ENCODE data around the gene TMEM163. TPM values are rescaled to one million over a fixed set of nuclear protein-coding genes. Genes with fewer than 3 reads are reported as not detected.
"Not testable (repeated sequence)": the region's sequence is repeated elsewhere in the genome, so short reads cannot be mapped to it uniquely, and the experiment has no call there.

Gene TMEM163
- total RNA-seq (2014; rRNA removed): 0.06 TPM in 2 replicates
- polyA plus RNA-seq (2012): 0.06 TPM

DNA sequence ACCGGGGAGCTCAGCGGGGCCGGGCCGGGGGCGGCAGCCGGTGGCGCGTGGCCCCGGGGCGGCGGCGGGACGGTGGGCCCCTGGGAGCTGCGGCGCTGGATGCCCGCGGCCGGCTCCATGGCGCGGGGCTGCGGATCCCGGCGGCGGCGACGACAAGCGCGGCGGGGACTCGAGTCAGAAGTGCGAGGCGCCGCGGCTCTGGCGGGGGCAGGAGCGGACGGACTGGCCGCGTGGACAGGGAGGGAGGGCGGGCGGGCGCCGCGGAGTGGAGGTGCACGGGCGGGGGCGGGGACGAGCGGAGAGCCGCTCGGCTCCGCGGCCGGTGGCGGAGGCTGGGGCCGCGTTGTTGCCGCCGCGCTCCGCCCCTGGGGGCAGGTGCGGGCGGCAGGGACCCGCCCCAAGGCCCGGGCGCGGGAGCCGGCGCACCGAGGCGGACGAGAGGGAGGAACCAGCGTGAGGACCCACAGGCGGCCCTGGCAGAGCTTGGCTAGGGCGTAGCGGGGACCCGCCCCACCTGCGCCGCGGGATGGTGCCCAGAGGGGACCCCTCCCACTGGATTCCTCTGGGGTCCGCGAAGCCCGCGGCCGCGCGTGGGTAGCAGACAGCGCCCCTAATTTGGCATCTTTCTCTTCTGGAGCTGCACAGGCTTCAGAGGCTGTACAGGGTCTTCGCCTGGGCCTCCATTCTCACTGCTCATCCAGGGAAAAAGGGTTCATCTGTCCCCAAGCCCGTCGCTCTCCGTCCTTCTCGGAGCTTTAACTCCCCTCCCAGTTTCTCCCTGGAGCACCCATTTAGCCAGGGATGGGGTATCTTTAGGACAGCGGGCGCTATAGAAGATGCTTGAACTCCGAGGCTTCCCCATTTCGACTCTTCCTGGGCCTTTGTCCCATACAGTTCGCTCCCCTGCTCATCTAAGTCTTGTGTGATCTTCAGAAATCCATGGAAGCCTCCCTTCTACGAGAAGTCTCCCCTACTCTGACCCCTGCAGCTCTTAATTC lies at the start of gene TMEM163:
Gene TMEM163, minus strand, starts transcription at position 184 of the 998 bp plus-strand sequence.
- DNase-seq (ENCODE audit: low read depth): no peak

DNA sequence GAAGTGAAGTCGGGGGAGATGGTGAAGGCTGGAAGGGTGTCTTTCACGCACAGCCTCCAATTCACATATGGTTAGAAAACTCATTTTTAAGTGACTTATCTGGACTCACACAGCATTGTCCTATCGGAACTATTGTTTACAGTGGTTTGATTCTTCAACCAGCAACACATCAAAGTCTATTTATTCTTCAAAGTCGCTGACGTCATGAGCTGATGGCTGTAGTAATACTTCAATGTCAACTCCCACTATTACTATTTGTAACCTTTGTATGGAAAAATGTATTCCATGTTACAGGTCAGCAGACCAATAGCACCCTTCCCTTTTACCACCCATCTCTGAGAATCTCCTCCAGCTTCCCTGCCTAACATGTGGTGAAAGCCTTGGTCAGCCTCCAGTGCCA lies 47.8 kb upstream of the TMEM163 start:
- no peak for DNase-seq (ENCODE audit: low read depth)

DNA sequence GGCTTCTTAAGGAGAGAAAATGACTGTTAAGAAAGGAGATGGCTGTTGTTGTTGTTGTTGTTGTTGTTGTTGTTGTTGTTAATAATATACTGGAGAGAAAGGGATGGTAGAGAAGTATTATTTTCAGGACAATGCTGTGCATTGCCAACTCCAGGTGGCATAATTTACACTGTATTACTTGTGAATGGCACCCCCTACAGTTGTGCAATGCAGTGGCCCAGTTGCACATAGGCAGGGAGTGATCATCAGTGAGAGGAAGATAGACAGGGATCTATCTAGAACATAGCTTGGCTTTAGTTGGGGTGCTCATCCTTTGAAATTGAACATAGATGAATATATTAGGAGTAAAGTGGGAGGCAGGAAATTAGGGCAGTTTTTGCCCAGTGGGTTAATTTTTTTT lies 47.2 kb upstream of the TMEM163 start:
- DNase-seq (ENCODE audit: low read depth): no peak

DNA sequence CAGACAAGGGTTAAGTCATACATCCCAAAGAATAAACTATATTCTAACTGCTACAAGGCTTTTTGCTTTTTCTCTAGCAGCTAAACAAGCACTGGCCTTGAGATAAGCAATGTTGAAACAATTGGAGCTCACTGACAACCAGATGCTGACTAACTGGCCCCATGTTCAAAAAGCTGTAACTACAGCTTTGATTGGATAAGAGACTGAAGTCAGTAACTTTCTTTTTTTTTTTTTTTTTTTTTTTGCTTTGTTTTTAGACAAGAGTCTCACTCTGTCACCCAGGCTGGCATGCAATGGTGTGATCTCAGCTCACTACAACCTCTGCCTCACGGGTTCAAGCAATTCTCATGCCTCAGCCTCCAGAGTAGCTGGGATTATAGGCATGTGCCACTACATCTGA lies 45.4 kb upstream of the TMEM163 start:
- DNase-seq (ENCODE audit: low read depth): no peak

DNA sequence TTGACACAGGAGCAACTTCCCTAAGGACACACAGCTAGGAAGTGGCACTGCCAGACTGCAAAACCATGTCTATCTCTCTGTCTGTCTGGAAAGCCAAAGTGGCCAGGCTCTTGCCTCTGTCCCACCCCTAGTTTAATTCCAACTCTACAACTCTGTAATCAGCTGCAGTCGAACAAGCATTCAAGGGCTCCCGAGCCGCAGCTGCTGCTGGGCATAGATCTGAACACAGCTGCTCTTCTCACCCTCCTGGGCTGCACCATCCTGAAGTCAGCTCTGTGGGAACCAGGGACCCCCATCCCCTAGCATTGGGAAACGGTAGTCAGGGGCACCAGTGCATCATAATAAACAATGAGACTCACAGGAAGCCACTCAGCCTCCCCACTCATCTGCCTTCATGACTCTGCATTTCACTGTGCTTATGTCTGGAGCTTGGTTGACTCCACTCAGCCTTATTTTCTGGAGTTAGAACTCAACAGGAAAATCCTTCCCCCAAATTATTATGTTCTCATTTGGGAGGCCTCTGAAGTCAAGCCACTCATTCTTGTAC lies 44.4 kb upstream of the TMEM163 start:
- no peak for DNase-seq (ENCODE audit: low read depth)

DNA sequence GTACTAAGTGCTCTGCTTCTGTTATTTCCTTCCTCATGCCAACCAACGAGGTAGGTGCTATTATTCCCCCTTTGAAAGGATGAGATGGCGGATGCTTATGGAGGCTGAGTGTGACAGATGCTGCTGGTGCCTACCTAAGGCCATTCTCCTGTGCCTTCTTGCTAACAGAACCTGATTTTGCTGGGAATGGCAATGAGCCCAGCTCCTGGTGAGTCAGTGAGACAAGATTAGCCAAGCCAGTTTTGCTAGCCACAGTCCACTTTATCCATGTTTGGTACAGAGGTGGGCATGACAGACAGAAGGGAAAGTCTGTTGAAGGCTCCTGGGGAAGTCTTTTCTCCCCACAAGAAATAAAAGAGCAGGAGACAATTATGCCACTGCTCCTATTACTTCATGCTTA lies 43.7 kb upstream of the TMEM163 start:
- DNase-seq (ENCODE audit: low read depth): peak; percentile 31

DNA sequence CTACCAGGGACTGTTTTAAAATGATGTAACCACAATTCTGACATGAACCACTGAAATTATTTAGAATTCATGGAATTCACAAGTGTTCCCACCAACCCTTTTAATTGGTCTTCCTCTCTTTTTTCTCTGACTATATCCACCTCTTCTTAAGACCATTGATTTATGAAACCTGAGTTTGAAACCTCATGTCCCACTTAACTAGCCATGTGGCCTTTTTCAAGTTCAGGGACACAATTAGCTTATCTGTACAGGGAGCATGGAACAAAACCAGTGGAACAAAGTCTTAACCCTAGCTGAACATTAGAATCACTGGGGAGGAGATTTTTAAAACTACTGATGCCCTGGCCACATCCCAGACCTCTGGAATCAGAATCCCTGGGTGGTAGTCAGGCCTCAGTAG lies 41.6 kb upstream of the TMEM163 start:
- DNase-seq (ENCODE audit: low read depth): no peak

DNA sequence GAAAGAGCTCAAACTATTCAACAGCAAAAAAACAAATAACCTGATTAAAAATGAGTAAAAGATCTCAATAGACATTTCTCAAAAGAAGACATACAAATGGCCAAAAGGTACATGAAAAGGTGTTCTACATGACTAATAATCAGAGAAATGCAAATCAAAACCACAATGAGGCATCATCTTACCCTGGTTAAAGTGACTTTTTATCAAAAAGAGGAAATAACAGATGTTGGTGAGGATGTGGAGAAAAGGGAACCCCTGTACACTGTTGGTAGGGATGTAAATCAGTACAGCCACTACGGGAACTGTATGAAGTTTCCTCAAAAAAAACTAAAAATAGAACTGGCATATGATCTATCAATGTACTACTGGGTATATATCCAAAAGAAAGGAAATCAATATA lies 39.8 kb upstream of the TMEM163 start:
- DNase-seq (ENCODE audit: low read depth): no peak

DNA sequence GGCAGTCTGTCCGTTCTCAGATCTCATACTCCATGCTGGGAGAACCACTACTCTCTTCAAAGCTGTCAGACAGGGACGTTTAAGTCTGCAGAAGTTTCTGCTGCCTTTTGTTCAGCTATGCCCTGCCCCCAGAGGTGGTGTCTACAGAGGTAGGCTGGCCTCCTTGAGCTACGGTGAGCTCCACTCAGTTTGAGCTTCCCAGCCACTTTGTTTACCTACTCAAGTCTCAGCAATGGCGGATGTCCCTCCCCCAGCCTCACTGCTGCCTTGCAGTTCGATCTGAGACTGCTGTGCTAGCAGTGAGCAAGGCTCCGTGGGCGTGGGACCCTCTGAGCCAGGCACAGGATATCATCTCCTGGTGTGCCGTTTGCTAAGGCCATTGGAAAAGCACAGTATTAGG lies 33.2 kb upstream of the TMEM163 start:
- DNase-seq (ENCODE audit: low read depth): not testable (repeated sequence)

DNA sequence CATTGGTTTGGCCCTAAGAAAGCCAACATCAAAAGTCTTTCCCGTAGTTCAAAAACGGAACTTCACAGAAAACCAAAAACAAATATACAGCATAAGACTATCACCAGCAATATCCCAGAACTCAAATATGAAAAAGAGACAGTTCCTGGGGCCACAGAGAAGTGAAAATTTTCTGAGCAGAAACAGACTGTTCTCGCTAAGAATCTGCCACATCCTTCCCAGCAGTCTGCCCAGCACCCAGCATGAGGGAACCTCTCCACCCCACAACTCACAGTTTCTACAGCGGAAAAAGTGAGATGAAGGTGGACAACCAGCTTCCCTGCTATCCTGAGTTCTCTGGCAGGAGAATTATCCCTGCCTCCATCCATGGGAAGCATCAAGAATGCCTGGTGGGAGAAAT lies 26.7 kb upstream of the TMEM163 start:
- DNase-seq (ENCODE audit: low read depth): no peak

DNA sequence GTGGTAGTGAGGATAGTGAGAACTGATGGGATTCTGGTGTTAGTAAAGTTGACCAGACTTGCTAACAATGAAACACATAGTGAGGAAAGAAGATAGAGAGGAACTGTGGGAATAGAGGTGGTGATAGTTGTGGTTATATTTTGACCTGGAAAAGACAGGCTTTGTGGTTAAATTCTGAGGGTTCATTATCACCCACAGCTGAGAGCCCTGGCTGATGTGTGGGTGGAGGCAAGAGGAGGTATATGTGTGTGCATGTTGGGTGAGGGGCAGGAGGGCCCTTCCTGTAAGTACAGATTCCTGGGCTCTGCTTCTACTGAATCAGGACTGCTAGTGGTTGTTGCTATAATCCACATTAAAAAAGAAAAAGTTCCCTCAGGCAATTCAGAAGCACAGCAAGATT lies 26.2 kb upstream of the TMEM163 start:
- DNase-seq (ENCODE audit: low read depth): no peak

DNA sequence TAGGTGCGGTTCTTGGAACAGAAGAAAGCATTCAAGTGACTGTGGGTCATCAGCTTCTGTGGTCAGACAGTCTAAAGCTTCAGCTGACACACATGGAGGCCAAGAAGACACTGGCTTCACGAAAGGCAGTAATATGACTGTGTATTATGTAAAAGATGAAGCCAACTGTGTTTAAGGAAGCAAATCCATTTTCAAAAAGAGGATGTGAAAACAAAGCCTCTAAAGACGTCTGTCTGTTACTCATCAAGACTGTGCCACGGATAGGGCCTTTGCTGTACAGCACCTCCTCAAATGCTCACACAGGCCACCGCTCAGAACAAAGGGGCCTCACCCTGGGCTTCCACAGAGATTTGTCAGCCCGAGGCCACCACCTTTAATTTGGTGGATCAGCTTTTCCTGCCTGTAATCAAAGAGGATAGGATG lies 21.1 kb upstream of the TMEM163 start:
- DNase-seq (ENCODE audit: low read depth): peak; percentile 59

DNA sequence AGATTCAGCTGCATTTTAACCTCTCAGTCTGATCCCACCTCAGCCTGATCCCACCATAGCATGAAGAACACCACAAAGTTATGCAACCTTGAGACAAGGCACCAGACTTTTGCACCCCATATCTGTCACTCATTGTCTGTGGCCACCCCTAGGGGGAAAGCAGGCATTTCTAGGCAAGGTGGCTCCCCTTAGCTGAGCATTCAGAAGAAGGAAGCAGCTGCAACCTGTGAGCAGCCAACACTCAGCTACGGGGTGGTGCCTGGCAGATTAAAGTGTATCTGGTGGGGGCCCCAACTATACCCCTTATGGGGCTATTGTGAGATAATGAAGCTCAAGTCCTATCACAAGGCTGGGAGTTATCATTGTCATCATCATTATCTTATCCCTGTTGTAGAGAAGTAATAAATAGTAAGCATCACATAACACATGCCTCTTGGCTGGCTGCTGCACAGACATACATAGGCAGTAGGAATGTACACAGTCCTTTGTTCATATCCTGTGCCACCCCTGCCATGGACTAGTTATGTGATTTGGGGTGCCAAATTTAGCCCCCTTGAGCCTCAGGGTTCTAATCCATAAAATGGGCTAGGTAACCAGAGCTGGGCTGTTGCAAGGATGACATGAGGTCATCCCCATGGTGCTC lies 20.6 kb upstream of the TMEM163 start:
- no peak for DNase-seq (ENCODE audit: low read depth)

DNA sequence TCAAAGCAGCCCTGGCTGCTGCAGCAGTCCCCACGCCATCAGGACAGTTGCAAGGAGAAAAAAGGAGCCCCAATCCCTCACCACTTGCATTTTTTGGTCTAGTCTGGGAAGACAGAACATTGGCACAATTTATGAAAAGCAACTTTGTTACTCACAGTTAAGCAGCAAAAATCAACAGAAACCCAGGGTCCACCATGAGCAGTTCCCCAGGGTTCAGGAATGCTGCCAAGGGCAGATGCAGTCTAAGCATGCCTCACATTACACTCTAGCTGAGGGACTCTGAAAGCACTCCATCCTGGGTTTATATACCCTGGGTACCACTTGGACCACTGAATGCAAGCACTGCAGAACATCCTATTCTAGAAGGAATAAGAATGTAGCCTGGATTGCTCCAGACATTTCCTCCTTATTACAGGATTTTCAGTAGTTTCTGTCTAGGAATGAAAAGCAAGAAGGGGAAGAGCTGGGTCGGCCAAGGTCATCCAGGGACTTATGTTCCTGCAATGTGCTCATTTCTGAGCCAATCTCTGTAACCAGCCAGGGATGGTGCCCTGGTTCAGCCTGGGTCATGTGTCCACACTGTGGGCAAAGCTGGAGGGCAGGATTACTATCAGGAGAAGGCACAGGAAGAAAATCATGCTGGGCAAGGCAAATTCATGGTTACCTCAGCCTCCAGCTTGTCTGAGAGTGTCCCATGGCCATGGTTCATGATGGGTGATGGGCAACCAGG lies 19.5 kb upstream of the TMEM163 start:
- DNase-seq (ENCODE audit: low read depth): peak; percentile 16

DNA sequence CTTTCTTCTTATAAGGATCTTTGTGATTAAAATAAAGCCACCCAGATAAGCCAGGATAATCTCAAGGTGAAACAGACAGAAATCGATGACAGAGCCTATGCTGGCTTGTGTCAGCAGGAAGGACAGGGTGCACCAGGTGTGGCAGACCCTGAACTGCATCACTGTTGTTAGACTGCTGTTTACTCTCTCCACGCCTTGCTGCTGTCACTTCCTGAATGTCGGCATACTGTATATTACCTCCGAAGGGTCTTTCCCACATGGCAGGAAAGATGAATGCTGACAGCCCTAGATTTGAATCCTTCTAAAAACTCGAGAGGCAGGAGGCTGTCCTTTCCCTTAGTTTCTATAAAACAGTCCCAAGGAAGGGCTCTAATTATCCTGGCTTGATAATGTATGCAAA lies 18.9 kb upstream of the TMEM163 start:
- DNase-seq (ENCODE audit: low read depth): no peak

DNA sequence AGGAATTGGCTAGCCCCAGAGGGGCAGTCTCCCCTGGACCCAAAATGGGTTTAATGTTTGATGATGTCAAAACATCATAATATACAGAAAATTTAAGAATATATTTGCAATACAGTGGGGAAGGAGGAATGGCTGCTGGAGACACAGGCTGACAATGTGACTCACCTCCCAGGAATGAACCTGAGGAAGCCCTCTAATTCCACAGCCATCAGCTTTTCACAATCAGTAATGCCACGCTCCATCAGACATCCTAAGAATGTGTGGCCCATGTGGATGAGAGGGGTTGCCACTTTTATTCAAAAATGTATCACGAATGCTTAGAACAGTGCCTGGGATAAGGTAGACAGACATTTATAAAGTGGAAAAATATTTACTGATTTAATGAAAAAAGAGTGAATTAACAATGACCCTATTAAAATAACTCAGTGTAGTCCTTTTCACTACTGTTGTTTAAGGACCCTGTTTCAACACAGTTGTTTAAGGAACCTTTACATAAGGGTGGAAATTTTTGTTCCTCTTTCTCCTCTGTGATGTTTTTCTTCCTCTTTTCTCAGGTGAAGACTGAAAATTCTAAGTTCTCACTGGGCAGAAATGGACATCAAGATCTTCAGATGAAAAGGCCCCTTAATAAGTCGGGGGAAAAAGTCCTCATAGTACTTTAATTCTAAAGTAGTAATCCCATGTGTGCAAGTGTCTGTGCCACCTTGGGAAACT lies 17.5 kb upstream of the TMEM163 start:
- DNase-seq (ENCODE audit: low read depth): peak; percentile 74

DNA sequence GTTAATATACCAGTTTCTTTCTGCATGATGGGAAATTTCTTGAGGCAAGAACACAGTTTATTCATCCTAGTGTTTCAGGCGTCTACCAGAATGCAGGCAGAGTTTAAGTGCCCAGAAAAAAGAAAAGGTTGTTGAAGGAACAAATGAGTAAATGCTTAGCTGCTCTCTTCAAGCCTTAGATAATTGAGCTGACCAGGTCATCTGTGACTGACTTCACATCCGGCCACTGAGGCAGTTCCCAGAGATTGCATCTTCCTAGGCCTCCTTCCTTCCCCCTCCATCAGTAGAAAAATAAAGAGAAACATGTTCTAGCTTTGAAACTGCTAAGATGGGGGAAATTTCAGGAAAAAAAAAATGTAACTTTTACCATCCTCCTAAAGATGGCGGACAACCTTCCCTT lies 9.4 kb upstream of the TMEM163 start:
- DNase-seq (ENCODE audit: low read depth): no peak

DNA sequence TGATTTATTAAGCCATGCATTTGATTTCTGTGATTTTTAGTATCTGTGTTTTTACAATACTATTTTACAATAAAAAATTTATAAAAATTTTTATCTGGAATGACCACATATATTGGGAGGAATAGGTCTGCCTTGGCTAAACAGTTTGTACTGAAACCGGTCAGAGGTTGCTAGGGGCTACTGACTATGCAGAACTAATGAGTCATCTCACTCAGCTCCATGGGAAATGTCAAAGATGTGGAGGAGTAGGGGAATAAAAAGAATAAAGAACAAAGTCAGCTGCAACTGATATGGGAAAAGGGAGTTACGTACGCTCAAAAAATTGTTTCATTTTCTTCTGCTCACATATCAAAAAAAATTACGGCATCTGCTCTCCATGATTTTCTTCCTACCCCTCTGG lies 8.6 kb upstream of the TMEM163 start:
- DNase-seq (ENCODE audit: low read depth): peak; percentile 83

DNA sequence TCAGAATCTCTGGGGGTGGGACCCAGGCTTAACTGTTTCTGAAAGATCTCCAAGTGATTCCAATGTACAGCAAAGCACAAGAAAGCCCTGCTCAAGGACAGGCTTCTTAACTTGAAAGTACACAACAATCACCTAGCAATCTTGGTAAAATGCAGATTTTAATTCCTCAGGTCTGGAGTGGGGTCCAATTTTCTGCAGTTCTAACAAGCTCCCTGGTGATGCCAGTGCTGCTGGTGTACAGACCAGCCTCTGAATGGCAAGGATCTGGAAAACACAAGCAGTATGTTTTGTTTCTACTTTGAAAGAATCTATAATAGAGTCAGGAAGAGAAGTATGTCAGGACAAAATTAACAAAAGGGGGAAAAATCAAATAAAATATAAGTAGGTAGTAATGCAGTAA lies 7.8 kb upstream of the TMEM163 start:
- DNase-seq (ENCODE audit: low read depth): no peak

DNA sequence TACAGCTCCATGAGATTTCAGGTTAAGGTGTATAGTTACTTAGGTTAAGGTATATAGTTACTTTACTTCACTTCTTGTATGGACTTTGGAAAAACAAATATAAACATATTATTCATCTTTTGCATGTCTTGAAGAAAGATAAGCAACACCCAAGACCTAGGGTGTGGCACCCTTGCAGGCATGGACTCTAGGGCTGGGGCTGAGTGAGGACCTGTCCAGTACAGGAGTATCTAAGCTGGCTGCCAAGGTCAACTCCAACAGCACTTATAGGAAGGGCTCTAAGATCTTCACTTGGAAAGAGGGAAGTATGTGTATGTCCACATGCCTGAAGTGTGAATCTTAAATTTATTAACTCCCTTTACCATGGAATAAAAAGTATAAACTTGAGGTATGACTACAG lies 7.1 kb upstream of the TMEM163 start:
- no peak for DNase-seq (ENCODE audit: low read depth)

DNA sequence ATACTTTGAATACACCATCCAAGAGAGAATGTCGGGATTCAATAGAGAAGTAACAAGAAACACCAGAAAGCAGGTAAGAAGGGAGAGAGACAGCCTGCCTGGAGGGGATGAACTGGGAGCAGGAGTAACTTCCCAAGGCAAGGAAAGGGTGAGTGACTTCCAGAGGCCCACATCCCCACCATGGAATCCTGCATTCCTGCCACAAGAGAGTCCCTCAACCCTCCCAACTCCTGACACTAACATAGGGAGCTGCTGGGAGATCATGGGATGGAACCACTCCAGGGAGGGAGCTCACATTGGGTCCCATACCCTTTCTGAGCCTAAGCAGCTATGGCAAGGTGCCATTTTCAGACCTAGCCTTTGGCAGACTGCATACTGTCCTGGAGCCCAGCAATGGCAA lies 5.5 kb upstream of the TMEM163 start:
- no peak for DNase-seq (ENCODE audit: low read depth)

Data from LHCN-M2 (cell line).